DOHH2 (cell line): Measurements from ENCODE around the gene KLF2.

Source experiments
- CTCF ChIP-seq: fragments of 200-600 bp; sonication (generic); IDR thresholded peaks from one replicate; pipeline ENCODE4 v1.5.1; 2014; ENCODE audit warnings: antibody characterized with exemption, mild to moderate bottlenecking, low read depth, low read length; ENCODE audit not compliant: poor library complexity, severe bottlenecking
- EZH2phosphoT487 ChIP-seq: fragments of 200-600 bp; sonication (generic); IDR thresholded peaks from 2 replicates; pipeline ENCODE4 v1.6.1; 2017; ENCODE audit warnings: borderline replicate concordance, mild to moderate bottlenecking, antibody characterized with exemption, low read length, moderate library complexity, mixed read lengths

- TF ChIP-seq CTCF (no peak), EZH2phosphoT487 (no peak)
Observed at GRCh38 chr19:16284505-16284904, 40.1 kb upstream of the KLF2 start.
